HUDEP-2 (cell line): ENCODE measurements around the gene C1orf87.

Experiments used
- DNase-seq, 76 experiments: peaks; one replicate each; lab custom pipeline; 2025; ENCODE audit not compliant: unreplicated experiment in 76 of 76; lab: John Stamatoyannopoulos, UW

C1orf87 gene

GRCh38 chr1:60065199-60065598 lies 8.4 kb downstream of the C1orf87 start:
- no peak for DNase-seq

GRCh38 chr1:60063561-60063960 lies 10.0 kb downstream of the C1orf87 start:
- DNase-seq: no peak

GRCh38 chr1:60059468-60059867 lies 14.1 kb downstream of the C1orf87 start:
- DNase-seq: no peak

GRCh38 chr1:60055336-60055735 lies 18.2 kb downstream of the C1orf87 start:
- DNase-seq: no peak

GRCh38 chr1:60054374-60054773 lies 19.2 kb downstream of the C1orf87 start:
- DNase-seq: no peak

DNA sequence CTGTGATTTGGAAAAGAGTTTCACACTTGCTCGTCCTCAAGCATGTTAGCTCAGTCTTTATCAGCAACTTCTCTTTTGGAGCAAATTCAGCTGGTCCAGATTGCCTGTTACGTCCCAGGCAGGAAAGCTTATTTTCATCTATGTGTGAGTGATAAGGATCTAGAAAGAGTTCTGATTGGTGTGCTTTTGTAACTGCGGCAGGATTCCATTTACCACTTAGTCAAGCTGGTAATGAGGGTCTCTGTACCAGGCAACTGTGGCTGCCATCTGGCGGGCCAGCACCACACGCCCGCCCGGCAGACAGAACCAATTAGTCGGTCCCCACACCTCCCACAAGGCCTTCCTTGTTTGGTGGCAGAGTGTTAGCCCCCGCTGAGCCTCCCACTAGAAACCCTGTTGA lies 21.0 kb downstream of the C1orf87 start:
- no peak for DNase-seq

DNA sequence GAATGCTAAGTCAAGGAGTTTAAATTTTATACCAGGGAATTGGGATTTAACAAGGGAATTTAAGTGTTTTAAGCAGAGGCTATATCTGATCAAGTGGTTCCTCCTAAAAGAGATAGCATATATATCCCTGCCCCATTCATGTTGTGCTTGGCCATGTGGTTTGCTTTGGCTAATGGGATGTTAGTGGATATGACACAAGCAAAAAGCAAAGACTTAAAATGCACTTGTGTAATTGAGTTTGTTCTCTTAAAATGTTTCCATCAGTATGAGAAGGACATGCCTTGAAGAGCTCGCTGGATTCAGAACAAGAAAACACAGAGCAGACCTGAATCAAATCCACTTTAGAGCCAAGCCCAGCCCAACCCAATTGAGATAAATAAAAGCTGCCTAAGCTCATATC lies 22.4 kb downstream of the C1orf87 start:
- DNase-seq: no peak

DNA sequence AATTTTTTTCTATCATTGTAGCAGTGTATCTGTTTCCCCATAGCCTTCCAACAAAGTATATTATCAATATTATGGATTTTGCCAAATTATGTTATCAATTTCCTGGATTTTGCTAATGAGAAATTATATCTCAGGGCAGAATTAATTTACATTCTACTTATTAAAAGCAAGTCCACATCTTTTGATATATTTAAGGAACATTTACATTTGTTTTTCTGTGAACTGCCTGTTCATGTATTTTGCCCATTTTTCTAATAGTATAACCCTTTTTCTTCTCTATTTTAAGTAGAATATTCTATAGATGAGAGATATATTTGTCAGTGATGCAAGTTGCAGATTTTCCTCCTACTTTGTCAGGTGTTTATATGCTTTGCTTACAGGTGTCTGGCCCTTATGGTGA lies 24.4 kb downstream of the C1orf87 start:
- DNase-seq: no peak

GRCh38 chr1:60044881-60045280 lies 28.7 kb downstream of the C1orf87 start:
- DNase-seq: no peak

- no peak for DNase-seq
Measured at GRCh38 chr1:60041783-60042182, 31.8 kb downstream of the C1orf87 start.

DNA sequence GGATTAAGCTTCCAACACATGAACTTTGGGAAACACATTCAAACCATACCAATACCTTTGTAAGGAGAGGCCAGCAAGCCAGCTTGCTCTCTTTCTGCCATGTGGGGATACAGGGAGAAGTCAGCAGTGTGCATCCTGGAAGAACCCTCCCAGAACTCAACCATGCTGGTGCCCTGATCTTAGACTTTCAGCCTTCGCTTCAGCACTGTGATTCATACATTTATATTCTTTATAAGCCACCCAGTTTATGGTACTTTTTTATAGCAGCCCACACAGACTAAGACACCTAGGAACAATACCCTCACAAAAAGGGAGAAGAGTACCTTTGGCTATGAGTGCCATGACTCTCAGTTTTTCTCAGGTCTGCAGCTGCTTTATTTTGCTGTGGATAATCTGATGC lies 35.9 kb downstream of the C1orf87 start:
- no peak for DNase-seq

DNA sequence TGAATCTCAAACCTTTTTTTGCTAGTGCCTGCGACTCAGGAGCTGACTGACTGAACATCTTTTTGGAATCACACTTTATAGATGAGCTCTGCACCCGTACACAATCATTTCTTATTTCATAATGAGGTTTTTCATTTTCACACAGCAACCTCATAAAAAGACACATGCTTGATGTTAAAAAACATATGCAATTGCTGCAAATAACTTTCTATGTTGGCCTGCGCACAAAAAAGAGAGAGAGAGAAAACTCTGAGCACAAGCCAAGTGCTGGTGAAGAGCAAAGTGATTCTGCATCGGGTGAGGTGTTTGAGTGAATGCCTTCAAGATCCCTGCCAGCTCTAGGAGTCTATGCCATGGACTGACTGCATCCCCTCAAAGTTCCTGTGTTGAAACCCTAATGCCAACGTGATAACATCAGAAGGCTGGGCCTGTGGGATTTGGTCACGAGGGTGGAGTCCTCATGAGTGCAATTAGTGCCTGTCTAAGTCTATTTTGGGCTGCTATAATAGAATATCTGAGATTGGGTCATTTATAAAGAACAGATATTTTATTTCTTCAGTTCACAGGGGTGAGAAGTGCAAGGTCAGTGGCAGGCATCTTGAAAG lies 36.6 kb downstream of the C1orf87 start:
- no peak for DNase-seq

DNA sequence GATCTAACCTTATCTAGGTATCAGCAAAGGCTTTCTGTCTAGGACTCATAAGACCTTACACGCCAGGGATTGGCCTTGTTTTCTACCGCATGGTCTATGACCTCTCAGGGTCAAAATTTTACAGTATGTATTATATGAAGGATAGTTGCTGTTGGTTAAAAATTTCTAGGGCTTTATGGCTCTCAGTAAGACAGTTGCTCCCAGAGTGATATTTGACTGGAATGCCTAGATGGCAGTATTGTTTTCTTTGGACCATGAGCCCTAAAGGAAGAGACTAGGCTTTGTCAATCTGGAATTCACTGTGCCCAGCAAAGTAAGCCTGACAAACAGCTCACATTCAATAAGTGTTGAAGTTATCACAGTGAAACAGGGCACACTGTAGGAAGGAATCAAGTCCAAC lies 37.6 kb downstream of the C1orf87 start:
- DNase-seq: no peak

GRCh38 chr1:60034999-60035398 lies 38.6 kb downstream of the C1orf87 start:
- no peak for DNase-seq

DNA sequence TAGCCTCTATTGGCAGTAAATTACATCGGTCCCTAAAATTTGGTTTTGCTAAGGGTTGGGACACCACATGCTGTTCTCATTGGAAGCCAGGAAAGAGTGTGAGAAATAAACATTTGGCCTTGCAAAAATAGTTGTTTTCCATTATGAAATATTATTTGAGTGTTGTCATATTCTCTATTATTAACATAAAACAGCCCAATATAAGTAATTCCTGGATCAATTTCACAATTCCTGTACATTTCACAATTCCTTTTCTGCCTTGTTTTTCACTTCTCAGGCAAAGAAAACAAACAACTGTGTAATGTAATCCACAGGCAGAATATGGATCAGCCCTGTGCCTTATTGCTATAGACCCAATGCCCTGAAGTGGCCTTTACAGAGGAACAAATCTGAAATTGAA lies 40.5 kb downstream of the C1orf87 start:
- DNase-seq: no peak

- no peak for DNase-seq
Measured at GRCh38 chr1:60031146-60031545, 42.4 kb downstream of the C1orf87 start.

GRCh38 chr1:60025552-60025951 lies 48.0 kb downstream of the C1orf87 start:
- DNase-seq: no peak

- no peak for DNase-seq
Measured at GRCh38 chr1:60017508-60018205, 55.9 kb downstream of the C1orf87 start.

DNA sequence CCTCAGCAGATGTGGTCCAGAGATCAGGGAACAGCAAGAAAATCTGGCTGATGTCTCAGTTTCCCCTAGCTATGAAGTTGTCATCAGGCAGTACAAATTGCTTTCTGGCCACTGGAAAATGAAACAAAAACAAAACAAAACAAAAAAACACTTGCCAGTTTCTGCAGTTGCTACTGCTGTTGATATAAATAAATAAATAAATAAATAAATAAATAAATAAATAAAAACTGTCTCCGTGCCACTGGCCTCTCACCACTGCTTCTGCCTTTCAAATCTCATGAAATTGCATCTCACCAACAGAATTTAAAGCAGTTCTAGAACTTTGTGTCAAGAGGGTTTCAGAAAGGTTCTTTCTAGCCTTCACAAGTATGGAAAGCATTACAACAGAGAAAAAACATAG lies 62.9 kb downstream of the C1orf87 start:
- DNase-seq: no peak

GRCh38 chr1:60008500-60008899 lies 65.1 kb downstream of the C1orf87 start:
- no peak for DNase-seq

- DNase-seq: no peak
Measured at GRCh38 chr1:60000625-60001024, 72.9 kb downstream of the C1orf87 start.

- DNase-seq: no peak
Measured at GRCh38 chr1:59999746-60000145, 73.8 kb downstream of the C1orf87 start.

DNA sequence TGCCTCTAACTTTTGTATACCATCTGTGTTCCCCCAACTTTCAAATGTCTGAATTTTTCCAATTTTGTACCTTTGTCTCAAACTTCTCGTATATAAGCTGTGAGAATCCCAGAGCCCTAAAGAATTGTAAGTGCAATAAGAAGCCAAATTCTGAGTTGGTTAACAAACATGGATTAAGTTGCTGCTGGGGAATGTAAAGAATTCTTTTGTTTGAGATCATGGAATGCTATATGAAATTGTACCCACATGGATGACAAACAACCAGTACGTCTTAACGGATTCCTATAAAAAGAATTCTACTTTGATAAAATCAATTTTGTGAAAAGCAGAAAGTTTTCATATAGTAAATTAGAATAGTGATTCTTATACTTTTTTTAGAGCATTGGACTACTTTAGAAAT lies 74.6 kb downstream of the C1orf87 start:
- DNase-seq: no peak
